ENCODE data around the gene AKAP8L.

AKAP8L gene

DNA sequence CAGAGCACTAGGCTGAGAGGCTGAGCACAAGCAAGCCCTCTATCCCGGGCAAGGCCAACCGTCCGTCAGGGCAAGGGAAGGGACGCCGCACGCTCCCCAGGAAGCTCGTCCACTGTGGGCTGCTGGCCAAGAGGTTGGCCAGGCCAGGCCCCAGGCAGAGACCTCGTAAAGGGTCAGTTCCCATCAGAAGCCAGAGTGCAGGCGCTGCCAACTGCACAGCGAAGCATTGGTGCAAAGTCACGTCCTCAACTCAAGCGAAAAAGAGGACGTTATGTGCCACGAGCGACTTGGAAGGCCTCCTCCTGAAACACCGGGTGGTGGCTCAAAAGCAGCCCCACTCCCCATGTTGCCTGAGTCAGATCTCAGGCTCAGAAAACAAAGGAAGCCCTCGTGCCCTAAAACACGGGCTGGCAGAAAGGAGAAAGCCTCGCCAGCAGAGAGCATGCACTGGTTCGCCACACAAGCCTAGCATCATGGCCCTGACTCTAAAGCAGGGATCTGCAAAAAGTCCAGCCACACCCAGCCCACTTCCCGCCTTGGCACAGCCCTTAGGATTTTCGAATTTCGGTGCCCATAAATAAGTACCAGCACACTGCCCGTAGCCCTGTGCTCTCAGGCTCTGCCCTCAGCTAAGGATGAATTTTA is 43.9 kb downstream of the AKAP8L start:
- no peak for DNase-seq (ENCODE audit: low read depth, low spot score)
- ChIA-PET POLR2A (no interaction called here), CTCF (interaction anchor here (1.4 kb wide), 1 partner anchor 220 kb away, joined by 3 read pairs; no protein-coding TSS in a partner anchor)
- no peak overlapping the region for H3K4me3 ChIP-seq (ENCODE audit: low read depth, low read length)
- TF ChIP-seq, protein P1, sequence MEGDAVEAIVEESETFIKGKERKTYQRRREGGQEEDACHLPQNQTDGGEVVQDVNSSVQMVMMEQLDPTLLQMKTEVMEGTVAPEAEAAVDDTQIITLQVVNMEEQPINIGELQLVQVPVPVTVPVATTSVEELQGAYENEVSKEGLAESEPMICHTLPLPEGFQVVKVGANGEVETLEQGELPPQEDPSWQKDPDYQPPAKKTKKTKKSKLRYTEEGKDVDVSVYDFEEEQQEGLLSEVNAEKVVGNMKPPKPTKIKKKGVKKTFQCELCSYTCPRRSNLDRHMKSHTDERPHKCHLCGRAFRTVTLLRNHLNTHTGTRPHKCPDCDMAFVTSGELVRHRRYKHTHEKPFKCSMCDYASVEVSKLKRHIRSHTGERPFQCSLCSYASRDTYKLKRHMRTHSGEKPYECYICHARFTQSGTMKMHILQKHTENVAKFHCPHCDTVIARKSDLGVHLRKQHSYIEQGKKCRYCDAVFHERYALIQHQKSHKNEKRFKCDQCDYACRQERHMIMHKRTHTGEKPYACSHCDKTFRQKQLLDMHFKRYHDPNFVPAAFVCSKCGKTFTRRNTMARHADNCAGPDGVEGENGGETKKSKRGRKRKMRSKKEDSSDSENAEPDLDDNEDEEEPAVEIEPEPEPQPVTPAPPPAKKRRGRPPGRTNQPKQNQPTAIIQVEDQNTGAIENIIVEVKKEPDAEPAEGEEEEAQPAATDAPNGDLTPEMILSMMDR (IDR thresholded peaks at IDR 0.05; ENCODE audit: insufficient read depth, low read length, missing control alignments), result no peak

DNA sequence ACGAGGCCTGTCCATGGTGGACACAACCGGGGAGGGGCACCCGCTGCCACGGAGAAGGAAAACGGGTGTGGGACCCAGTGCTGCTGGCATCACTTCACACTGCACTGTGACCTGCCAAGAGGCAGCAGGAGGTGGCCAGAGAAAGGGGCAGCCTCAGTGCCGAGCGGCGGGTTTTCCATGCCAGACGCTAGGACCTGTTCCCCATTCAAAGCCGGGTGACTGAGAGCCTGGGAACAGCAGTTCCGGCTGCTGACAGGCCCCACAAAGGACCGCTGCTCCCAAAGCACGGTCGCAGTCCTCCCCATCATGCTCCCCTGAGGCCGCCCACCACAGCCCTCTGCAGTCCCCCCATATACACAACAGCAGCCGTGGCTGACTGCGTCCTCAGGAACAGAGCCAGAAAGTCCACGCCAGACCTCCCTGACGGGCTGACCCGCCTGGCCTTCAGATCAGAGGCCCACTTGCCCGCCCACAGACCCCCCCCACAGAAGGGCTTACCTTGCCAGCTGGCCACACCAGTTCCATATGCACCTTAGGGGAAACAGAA is 44.6 kb downstream of the AKAP8L start:
- CTCF ChIA-PET, result no interaction called here
- TF ChIP-seq, protein P1 (IDR thresholded peaks at IDR 0.05; ENCODE audit: insufficient read depth, low read length, missing control alignments), result no peak
- H3K4me3 ChIP-seq (ENCODE audit: low read depth, low read length), result no peak overlapping the region
- POLR2A ChIA-PET, result no interaction called here
- DNase-seq (ENCODE audit: low read depth, low spot score), result no peak

DNA sequence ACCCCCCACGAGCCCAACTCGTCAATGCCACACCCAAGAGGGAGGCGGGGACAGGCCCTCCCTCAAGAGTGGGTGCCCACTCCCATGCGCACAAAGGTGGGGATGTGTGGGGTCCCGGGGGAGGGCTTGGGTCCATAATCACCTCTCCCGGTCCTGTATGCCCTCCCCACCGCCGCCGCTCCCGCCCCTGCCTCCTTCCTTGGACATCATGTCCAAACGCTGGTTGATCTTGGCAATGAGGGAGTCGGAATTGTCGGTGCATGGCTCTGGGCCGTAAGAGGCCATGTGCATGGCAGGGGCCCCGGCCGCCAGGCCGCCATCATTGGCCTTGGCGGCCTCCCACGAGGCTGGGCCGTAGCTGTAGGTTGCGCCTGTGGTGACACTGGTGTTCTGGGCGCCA is 45.1 kb downstream of the AKAP8L start:
- ChIA-PET POLR2A (interaction anchor here (1.2 kb wide), 1 partner anchor 14 kb away, joined by 3 read pairs; no protein-coding TSS in a partner anchor), CTCF (no interaction called here)
- DNase-seq (ENCODE audit: low read depth, low spot score), result no peak
- TF ChIP-seq, protein P1 (IDR thresholded peaks at IDR 0.05; ENCODE audit: insufficient read depth, low read length, missing control alignments), result no peak
- H3K4me3 ChIP-seq (ENCODE audit: low read depth, low read length), result no peak overlapping the region

DNA sequence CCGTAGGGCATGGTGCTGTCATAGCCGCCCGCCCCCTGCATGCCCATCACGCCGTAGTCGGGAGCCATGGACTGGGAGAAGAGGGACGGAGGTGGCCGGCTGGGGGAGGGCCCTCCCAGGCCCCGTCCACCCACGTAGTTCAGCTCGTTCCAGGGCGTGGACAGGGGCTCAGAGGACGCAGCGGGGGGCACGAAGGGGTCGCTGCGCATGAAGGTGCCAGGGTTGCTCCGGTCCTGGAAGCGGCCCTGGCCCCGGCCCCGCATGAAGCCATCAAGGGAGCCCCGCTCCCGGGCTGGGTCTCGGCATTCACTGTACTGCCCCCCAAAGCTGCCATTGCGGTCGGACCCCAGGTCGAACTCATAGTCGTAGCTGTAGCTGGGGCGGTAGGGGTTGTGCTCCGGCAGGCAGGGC is 45.9 kb downstream of the AKAP8L start:
- POLR2A ChIA-PET, result interaction anchor here (1.2 kb wide), 1 partner anchor 13 kb away, joined by 3 read pairs; no protein-coding TSS in a partner anchor
- TF ChIP-seq, protein P1 (IDR thresholded peaks at IDR 0.05; ENCODE audit: insufficient read depth, low read length, missing control alignments), result no peak
- CTCF ChIA-PET, result no interaction called here
- H3K4me3 ChIP-seq (ENCODE audit: low read depth, low read length), result no peak overlapping the region
- no peak for DNase-seq (ENCODE audit: low read depth, low spot score)

DNA sequence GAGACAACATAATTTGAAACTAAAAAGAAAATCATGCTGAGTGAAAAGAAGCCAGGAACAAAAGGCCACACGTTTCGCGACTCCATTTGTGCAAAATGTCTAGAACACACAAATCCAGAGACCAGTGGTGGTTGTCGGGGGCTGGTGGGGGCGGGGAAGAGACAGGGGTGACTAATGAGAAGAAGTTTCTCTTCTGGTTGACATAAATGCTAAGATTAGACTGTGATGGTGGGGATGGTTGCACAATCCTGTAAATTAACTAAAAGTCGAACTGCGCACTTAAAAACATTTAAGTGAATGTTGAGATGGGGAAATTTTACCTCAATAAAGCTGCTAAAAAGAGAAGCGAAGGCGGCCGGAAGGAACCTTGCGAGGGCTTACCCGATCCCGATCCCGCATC is 46.3 kb downstream of the AKAP8L start:
- DNase-seq (ENCODE audit: low read depth, low spot score), result no peak
- CTCF ChIA-PET, result no interaction called here
- no peak overlapping the region for H3K4me3 ChIP-seq (ENCODE audit: low read depth, low read length)
- TF ChIP-seq, protein P1 (IDR thresholded peaks at IDR 0.05; ENCODE audit: insufficient read depth, low read length, missing control alignments), result no peak
- POLR2A ChIA-PET, result interaction anchor here (1.2 kb wide), 2 partner anchors 13 to 122 kb away, joined by 3 read pairs; no protein-coding TSS in a partner anchor

DNA sequence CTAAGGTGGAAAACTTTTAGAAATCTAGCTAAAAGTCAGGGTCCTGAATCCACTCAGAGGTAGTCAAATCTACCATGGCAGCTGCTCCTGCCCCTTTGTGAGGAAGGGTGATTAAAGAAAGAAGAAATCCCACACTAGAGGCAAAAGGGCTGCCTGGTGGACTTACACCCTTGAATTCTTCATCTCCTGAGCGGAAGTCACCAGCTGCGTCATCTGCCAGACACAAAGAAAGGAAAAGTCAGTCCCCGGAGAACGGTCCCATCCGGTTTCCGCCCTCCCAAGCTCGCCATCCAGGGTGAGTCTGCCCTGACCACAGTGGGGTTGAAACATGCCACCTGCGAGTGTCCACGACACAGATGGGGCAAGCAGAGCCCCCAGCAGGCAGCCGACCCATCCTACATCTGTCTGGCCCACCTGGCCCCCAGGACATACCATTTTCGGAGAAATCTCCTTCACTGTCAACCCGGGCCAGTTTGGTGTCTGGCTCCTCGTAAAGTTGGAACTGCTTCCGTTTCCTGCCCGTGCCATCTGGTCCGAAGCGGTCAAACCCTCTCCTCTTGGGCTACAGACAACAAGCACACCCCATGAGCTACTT is 46.9 kb downstream of the AKAP8L start:
- no peak overlapping the region for H3K4me3 ChIP-seq (ENCODE audit: low read depth, low read length)
- TF ChIP-seq, protein P1 (IDR thresholded peaks at IDR 0.05; ENCODE audit: insufficient read depth, low read length, missing control alignments), result no peak
- no peak for DNase-seq (ENCODE audit: low read depth, low spot score)
- ChIA-PET CTCF (no interaction called here), POLR2A (interaction anchor here (1.2 kb wide), 1 partner anchor 121 kb away, joined by 3 read pairs; no protein-coding TSS in a partner anchor)

Data from AG04449 (cell line).